GM23338 (cell line): ENCODE data around the gene PADI1.

Experiments
- CREB1 ChIP-seq: fragments of 250-450 bp; sonication (Bioruptor Pico); IDR thresholded peaks from 2 replicates; pipeline ENCODE4 v1.5.0; 2020; ENCODE audit warnings: low read depth, mild to moderate bottlenecking, moderate library complexity
- EZH2 ChIP-seq: fragments of 200-600 bp; sonication (generic); IDR thresholded peaks from one replicate; pipeline ENCODE4 v1.8.0; 2017; ENCODE audit warnings: antibody characterized with exemption, mild to moderate bottlenecking, low read depth; ENCODE audit not compliant: unreplicated experiment
- TF ChIP-seq, protein P1 (sequence below), 2 experiments: fragments of 200-600 bp in 1 of 2; sonication (generic) in 1 of 2; conservative IDR thresholded peaks; 2 replicates each; pipeline versions ENCODE4 v1.5.1 to v1.6.1; 2016 to 2017; ENCODE audit warnings: antibody characterized with exemption in 2 of 2, low read depth in 2 of 2, mild to moderate bottlenecking in 2 of 2, moderate library complexity in 1 of 2

DNA sequence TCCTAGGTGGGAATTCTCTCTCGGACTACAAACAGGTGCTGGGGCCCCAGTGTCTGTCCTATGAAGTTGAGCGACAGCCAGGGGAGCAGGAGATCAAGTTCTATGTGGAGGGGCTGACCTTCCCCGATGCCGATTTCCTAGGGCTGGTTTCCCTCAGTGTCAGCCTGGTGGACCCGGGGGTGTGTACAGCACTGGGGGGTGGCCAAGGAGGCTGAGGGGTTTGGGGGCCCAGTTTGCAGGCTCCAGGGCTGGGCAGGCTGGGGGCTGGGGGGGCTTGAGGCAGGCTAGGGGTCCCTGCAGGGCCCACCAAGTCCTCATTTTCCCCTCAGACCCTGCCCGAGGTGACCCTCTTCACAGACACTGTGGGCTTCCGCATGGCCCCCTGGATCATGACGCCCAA, 23.7 kb downstream of the PADI1 start:
- TF ChIP-seq EZH2 (no peak), CREB1 (CRISPR knock-in tag) (no peak)
- TF ChIP-seq, protein P1, sequence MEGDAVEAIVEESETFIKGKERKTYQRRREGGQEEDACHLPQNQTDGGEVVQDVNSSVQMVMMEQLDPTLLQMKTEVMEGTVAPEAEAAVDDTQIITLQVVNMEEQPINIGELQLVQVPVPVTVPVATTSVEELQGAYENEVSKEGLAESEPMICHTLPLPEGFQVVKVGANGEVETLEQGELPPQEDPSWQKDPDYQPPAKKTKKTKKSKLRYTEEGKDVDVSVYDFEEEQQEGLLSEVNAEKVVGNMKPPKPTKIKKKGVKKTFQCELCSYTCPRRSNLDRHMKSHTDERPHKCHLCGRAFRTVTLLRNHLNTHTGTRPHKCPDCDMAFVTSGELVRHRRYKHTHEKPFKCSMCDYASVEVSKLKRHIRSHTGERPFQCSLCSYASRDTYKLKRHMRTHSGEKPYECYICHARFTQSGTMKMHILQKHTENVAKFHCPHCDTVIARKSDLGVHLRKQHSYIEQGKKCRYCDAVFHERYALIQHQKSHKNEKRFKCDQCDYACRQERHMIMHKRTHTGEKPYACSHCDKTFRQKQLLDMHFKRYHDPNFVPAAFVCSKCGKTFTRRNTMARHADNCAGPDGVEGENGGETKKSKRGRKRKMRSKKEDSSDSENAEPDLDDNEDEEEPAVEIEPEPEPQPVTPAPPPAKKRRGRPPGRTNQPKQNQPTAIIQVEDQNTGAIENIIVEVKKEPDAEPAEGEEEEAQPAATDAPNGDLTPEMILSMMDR (conservative IDR thresholded peaks at IDR 0.05; ENCODE audit: low read depth in 2 of 2), result no peak
